GM13977 (cell line): ENCODE results near the gene SNTG2.

Source experiments
- DNase-seq: peaks from one replicate; pipeline ENCODE4 v3.0.0; 2012; ENCODE audit warnings: low spot score
- in situ Hi-C: fragments of 300-500 bp; cut with MboI; formaldehyde crosslinking; loops from one replicate; pipeline ENCODE4 v1.12.0; 2022; ENCODE audit warnings: low sequenced_read_pairs, low pct_unique_long_range_greater_than_20kb, mixed read lengths, inconsistent platforms; ENCODE audit not compliant: unreplicated experiment
- TF ChIP-seq, protein P1 (sequence below): IDR thresholded peaks from 2 replicates; pipeline ENCODE4 v1.5.1; 2012; ENCODE audit warnings: mild to moderate bottlenecking, control low read depth; ENCODE audit not compliant: insufficient read depth; ENCODE audit errors: extremely low read depth, missing control alignments

SNTG2 gene

DNA sequence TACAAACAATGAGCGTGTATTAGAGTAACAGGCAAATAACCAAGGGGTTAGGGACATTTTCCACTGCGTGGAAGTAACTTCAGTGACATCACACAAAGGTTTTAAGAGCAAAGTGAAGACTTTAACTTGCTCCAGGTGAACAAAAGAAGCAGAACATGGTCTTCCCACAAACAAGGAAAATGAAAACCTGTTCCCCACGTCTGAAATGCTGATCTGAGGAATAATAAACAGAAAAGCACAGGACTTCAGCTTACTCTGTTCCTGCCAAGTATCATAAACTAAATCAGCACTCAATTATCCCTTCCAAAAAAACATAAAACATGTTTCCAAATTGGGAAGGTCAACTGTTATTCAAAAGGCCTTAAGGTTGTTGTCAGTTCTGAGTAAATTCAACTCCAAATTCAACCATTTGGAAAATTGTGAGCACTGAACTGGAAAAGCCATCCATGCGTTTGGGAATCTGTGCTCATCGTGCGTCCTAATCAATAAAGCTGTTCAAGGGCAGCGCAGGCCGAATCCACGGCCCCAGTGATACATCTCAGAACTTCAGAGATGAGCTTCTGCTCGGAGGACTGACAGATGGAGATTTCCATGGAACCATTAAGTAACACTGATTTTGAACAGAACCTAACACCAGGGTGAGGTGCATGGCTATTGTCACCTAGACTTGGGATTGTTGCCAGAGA, 7.7 kb upstream of the SNTG2 start:
- TF ChIP-seq, protein P1, sequence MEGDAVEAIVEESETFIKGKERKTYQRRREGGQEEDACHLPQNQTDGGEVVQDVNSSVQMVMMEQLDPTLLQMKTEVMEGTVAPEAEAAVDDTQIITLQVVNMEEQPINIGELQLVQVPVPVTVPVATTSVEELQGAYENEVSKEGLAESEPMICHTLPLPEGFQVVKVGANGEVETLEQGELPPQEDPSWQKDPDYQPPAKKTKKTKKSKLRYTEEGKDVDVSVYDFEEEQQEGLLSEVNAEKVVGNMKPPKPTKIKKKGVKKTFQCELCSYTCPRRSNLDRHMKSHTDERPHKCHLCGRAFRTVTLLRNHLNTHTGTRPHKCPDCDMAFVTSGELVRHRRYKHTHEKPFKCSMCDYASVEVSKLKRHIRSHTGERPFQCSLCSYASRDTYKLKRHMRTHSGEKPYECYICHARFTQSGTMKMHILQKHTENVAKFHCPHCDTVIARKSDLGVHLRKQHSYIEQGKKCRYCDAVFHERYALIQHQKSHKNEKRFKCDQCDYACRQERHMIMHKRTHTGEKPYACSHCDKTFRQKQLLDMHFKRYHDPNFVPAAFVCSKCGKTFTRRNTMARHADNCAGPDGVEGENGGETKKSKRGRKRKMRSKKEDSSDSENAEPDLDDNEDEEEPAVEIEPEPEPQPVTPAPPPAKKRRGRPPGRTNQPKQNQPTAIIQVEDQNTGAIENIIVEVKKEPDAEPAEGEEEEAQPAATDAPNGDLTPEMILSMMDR = no peak
- in situ Hi-C loops = no loop called here

DNA sequence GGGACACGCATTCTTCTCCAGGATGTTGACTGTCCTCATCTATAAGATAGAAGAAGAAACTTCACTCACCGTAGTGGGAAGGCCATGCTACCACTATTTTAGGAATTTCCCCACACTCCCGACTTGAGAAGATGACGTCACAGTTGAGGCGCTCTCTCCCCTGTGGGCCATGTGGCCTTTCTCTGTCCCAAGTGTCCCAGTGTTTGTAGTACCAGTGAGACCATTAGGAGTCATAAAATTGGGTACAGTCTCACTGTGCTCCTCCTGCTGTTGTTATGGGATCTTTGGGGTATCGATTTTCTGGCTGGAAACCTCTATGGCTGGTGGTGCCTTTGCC, 7.2 kb upstream of the SNTG2 start:
- in situ Hi-C loops = no loop called here
- TF ChIP-seq, protein P1 = no peak
- DNase-seq = no peak

More for the DNA sequence above, 7.7 kb upstream of the SNTG2 start:
- DNase-seq = no peak

DNA sequence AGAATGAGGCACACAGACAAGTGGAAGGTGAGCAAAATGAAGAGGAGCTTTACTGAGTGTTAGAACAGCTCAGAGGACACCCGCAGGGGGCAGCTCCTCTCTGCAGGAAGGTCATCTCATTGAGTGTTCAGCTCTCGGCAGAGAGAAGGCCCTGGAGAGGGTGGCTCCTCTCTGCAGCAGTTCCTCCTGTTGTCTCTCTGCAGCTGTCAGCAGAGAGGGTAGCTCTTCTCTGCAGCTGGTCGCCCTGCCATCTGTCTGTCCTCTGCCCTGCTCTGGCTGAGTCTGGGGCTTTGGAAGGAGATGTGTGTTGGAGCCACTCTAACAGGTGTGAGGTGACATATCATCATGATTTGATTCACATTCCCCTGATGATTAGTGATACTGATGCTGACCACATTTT, 6.8 kb upstream of the SNTG2 start:
- TF ChIP-seq, protein P1 = no peak
- in situ Hi-C loops = no loop called here
- DNase-seq = no peak

DNA sequence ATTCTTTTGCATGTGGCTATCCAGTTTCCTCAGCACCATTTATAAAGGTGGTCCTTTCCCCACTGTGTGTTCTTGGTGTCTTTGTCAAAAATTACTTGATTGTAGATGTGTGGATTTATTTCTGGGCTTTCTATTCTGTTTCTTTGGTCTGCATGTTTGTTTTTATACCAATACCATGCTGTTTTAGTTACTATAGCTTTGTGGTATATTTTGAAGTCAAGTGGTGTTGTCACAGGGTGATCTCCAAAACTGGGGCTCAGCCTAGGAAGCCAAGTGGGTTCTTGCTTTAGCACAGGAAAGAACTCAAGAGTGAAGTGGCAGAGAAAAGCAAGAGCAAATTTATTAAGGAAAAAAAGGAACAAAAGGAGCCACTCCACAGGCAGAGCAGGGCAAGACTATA, 6.0 kb upstream of the SNTG2 start:
- in situ Hi-C loops = no loop called here
- DNase-seq = no peak
- TF ChIP-seq, protein P1 = no peak

DNA sequence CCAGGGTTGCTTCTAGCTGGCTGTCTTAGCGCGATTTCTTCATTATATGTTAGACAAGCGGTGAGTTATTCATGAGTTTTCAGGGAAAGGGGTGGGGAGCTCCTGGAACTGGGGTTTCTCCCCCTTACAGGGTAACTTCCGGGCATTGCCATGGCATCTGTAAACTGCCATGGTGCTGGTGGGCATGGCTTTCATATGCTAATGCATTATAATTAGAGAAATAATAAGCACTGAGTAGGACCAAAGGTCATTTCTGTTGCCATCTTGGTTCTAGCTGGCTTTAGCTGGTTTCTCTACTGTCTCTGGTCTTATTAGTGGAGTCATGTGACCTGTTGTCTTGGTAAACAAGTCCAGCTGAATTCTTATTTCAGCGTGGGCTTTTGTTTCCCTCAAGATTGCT, 5.5 kb upstream of the SNTG2 start:
- TF ChIP-seq, protein P1 = no peak
- in situ Hi-C loops = no loop called here
- DNase-seq = no peak

DNA sequence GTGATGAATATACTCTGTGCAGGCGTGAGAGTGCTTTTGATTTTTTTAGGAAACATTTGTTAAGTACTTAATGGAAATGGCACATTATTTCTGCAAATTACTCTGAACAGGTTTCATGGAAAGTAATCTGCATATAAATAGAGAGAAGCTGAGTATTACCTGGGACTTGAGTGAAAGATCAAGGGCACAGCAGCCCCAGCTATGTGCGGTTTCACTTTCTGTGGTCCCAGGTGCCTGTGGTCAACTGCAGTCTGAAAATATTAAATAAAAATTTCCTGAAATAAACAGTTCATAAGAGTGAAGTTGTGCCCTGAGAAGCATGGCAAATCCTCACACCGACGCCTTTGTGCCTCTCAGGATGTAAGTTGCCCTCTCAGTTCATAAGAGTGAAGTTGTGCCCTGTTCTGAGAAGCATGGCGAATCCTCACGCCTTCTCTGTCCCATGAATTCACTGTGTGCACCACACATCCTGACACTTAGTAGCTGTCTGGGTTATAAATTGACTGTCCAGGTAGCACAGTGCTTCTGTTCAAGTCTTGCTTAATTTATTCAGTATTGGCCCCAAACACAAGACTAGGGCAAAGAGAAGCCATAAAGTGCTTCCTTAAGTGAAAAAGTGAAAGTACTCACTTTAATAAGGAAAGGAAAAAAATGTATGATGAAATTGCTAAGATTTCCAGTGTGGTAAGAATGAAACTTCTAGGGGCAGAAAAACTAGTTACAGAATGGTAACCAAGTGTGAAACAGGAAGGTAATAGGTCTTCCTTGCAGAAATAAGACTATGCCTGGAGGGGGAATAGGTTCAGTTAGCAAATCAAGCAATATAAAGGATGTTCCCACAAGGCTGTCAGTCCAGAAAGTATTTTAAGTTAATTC, 4.3 kb upstream of the SNTG2 start:
- TF ChIP-seq, protein P1 = no peak
- DNase-seq = no peak
- in situ Hi-C loops = no loop called here
